Measurements from ENCODE around the gene DCC. TPM values are rescaled to one million over a fixed set of nuclear protein-coding genes. Genes with fewer than 3 reads are reported as not detected.

The DCC gene
- total RNA-seq, 4 donors from 2014 or later: 0.27 to 2.5 TPM; not detected in 2

- no peak for TF ChIP-seq CTCF (IDR thresholded peaks at IDR 0.05)
- TF ChIP-seq POLR2AphosphoS5 (IDR thresholded peaks at IDR 0.05): no peak
- TF ChIP-seq POLR2A (IDR thresholded peaks at IDR 0.05): no peak
- TF ChIP-seq EP300 (IDR thresholded peaks at IDR 0.05; ENCODE audit: low read depth): no peak
- Histone ChIP-seq H3K27ac (no peak overlapping the region), H3K4me1 (no peaks in the 10 kb centered on the region), H3K27me3 (no peaks in the 10 kb centered on the region), H3K9me3 (no peaks in the 10 kb centered on the region), H3K36me3 (no peaks in the 10 kb centered on the region), H3K4me3 (no peak overlapping the region)
- intact Hi-C loops (cut with DNase I; ENCODE audit: low total_unique reads) (no loop called here), in situ Hi-C loops (cut with MboI; ENCODE audit: low pct_ligation_motif_present in 1 of 4, low pct_unique_long_range_greater_than_20kb in 1 of 4, low sequenced_read_pairs in 3 of 4) (no loop called here)
- no peak for DNase-seq
- WGBS, 2 donors (ENCODE audit: low coverage in 1 of 2): 52 to 54% methylated on average over 2 of the region's 2 CpGs
Observed at GRCh38 chr18:52615321-52615720, 275.3 kb downstream of the DCC start.

GRCh38 chr18:52615943-52616342, 275.9 kb downstream of the DCC start:
- Histone ChIP-seq H3K27ac (no peak overlapping the region), H3K4me3 (no peak overlapping the region), H3K36me3 (no peaks in the 10 kb centered on the region), H3K4me1 (no peaks in the 10 kb centered on the region), H3K9me3 (no peaks in the 10 kb centered on the region), H3K27me3 (no peaks in the 10 kb centered on the region)
- intact Hi-C loops (cut with DNase I; ENCODE audit: low total_unique reads): no loop called here
- 59 to 76% methylated on average over 3 of the region's 3 CpGs for WGBS, 2 donors (ENCODE audit: low coverage in 1 of 2)
- in situ Hi-C loops (cut with MboI; ENCODE audit: low pct_ligation_motif_present in 1 of 4, low pct_unique_long_range_greater_than_20kb in 1 of 4, low sequenced_read_pairs in 3 of 4): no loop called here
- no peak for DNase-seq
- no peak for TF ChIP-seq POLR2A (IDR thresholded peaks at IDR 0.05)
- TF ChIP-seq CTCF (IDR thresholded peaks at IDR 0.05): no peak
- no peak for TF ChIP-seq POLR2AphosphoS5 (IDR thresholded peaks at IDR 0.05)
- no peak for TF ChIP-seq EP300 (IDR thresholded peaks at IDR 0.05; ENCODE audit: low read depth)

GRCh38 chr18:52617931-52618330, 277.9 kb downstream of the DCC start:
- no peaks in the 10 kb centered on the region for H3K4me1 ChIP-seq
- H3K9me3 ChIP-seq: no peaks in the 10 kb centered on the region
- DNase-seq: no peak
- no peaks in the 10 kb centered on the region for H3K36me3 ChIP-seq
- TF ChIP-seq POLR2A (IDR thresholded peaks at IDR 0.05): no peak
- no peak for TF ChIP-seq EP300 (IDR thresholded peaks at IDR 0.05; ENCODE audit: low read depth)
- no peak for TF ChIP-seq POLR2AphosphoS5 (IDR thresholded peaks at IDR 0.05)
- no peak for TF ChIP-seq CTCF (IDR thresholded peaks at IDR 0.05)
- intact Hi-C loops (cut with DNase I; ENCODE audit: low total_unique reads): no loop called here
- H3K27ac ChIP-seq: no peak overlapping the region
- H3K27me3 ChIP-seq: no peaks in the 10 kb centered on the region
- no peak overlapping the region for H3K4me3 ChIP-seq
- in situ Hi-C loops (cut with MboI; ENCODE audit: low pct_ligation_motif_present in 1 of 4, low pct_unique_long_range_greater_than_20kb in 1 of 4, low sequenced_read_pairs in 3 of 4): no loop called here

- Histone ChIP-seq H3K4me1 (no peaks in the 10 kb centered on the region), H3K27ac (no peak overlapping the region), H3K36me3 (no peaks in the 10 kb centered on the region), H3K27me3 (no peaks in the 10 kb centered on the region), H3K4me3 (no peak overlapping the region), H3K9me3 (no peaks in the 10 kb centered on the region)
- TF ChIP-seq POLR2A (IDR thresholded peaks at IDR 0.05) (no peak), POLR2AphosphoS5 (IDR thresholded peaks at IDR 0.05) (no peak), CTCF (IDR thresholded peaks at IDR 0.05) (no peak), EP300 (IDR thresholded peaks at IDR 0.05; ENCODE audit: low read depth) (no peak)
- 59 to 63% methylated on average over 1 to 3 of the region's 3 CpGs for WGBS, 2 donors (ENCODE audit: low coverage in 1 of 2)
- intact Hi-C loops (cut with DNase I; ENCODE audit: low total_unique reads): no loop called here
- no peak for DNase-seq
- in situ Hi-C loops (cut with MboI; ENCODE audit: low pct_ligation_motif_present in 1 of 4, low pct_unique_long_range_greater_than_20kb in 1 of 4, low sequenced_read_pairs in 3 of 4): no loop called here
Observed at GRCh38 chr18:52620926-52621439, 281.0 kb downstream of the DCC start.

Data from transverse colon (tissue), 4 donors.